GM21723 (cell line): ENCODE data around the gene FOXA1.
"Not testable (repeated sequence)": the region's sequence is repeated elsewhere in the genome, so short reads cannot be mapped to it uniquely, and the experiment has no call there.

Experiments
- ATAC-seq: cut with Tn5 transposase; IDR thresholded peaks from one replicate; pipeline ENCODE4 v1.9.1; 2021; ENCODE audit warnings: mild to moderate bottlenecking, moderate library complexity; ENCODE audit not compliant: unreplicated experiment

Gene FOXA1

DNA sequence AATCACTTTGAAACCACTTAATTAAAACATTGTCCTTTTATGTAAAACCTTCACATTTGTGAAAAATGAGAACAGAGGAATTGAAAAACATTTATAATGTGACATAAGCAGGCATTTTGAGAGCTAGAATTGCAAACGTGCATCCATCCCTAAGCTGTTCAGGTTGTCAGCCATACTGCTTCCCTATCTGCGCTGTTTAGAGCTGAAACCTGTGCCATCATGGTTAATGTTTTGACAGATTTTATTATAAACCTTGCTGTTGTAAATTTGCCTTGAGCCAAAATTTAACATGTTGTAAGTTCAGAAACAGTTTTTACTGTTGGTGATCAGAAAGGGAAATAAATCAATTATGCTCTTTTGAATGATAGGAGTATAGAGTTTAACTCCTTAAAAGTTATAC is 31.9 kb downstream of the FOXA1 start:
- no peak for ATAC-seq

DNA sequence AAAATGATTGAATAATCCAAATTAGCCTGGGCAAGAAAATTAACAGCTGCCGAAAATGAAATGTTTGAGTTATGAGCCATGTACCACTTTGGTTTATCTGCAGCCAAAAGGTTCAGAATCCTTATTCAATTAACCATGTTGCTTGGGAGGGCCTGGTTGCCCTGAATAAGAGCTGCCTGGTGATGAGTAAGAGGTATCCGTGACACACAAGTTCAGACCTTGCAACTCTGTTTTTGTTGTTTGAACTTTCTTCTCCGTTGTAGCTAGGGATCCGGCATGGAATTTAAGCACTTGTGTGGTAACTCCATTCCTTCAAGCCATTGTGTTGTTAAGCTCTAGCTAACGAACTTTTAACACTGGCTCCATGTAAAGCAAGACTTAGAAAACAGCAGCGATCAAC is 35.7 kb downstream of the FOXA1 start:
- no peak for ATAC-seq

DNA sequence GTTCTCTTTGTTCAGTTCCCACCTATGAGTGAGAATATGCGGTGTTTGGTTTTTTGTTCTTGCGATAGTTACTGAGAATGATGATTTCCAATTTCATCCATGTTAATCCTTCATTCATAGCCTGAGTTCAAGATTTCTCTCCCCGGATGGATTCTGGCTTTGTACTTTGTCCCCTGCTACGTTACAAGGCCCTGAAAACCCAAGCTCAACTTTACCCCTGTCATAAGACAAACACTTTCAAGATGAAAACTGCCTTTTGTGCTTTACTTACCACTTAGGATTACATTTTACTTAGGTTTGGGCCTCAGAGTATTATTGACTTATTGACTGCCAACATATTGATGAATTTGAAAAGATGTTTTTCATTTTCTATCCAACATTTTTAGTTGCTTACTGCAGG is 36.3 kb downstream of the FOXA1 start:
- ATAC-seq = no peak

DNA sequence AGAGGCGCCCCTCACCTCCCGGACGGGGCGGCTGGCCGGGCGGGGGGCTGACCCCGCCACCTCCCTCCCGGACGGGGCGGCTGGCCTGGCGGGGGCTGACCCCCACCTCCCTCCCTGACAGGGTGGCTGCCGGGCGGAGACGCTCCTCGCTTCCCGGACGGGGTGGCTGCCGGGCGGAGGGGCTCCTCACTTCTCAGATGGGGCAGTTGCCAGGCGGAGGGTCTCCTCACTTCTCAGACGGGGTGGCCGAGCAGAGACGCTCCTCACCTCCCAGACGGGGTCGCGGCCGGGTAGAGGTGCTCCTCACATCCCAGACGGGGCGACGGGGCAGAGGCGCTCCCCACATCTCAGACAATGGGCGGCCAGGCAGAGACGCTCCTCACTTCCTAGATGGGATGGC is 39.5 kb downstream of the FOXA1 start:
- ATAC-seq = not testable (repeated sequence)

DNA sequence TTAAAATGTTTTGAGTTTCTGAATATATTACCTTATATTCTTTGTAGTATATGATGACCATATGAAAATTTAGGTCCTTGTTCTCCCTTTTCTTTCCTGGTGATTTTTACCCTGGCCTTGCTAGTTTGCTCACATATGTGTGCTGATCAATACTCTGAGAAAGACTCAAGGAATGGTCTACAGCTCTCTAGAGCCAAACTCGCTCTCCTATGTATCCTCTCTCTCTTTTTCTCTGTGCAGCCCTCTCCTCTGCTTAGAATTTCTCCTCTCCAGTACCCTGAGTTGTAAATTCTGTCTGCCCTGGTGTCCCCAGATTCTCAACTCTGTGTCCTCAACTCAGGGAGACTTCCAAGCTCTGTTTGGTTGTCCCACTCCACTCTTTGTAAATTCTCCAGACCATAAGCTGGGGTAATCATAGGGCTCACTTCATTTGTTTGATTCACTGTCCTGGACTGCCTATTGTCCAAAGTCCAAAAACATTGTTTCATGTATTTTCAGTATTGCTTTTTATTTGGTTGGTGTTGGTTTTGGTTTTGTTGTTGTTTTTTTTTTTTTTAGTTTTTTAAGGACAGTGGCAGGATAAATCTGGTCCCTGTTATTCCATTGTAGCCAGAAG is 41.0 kb downstream of the FOXA1 start:
- no peak for ATAC-seq

DNA sequence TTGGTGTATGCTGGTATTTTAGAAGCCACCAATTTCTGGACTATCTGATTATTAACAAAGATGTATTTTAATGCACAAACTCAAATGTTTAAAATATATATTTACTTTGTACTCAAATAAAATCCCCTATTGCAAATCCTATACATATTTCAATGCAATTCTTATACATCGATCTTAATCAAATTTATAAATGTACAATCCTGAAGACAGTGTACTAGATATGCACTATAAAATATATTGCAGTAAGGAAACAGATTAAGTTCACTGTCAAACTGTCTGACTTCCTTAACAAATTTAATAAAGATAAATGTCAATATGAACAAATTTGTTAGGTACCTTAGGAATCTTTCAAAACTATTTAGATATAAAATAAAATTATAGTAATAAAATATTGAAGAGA is 43.9 kb downstream of the FOXA1 start:
- no peak for ATAC-seq

DNA sequence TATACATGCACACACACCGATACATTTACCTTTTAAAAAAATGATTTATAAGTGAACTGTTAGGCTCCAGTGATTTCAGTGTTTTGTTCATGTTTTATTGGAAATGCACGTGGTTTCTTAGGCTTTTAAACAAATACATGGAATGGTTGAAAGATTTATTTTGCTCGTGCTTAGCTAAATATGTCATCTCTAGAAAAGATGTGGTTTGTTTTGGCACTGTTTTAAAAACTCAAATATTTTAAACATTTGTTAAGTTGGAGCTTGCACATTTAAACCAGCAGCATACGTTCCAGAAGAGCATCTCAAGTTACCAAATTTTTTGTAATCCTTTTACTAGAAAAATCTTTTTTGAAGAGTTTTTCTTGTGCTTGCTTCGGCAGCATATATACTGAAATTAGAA is 44.5 kb downstream of the FOXA1 start:
- ATAC-seq = no peak

DNA sequence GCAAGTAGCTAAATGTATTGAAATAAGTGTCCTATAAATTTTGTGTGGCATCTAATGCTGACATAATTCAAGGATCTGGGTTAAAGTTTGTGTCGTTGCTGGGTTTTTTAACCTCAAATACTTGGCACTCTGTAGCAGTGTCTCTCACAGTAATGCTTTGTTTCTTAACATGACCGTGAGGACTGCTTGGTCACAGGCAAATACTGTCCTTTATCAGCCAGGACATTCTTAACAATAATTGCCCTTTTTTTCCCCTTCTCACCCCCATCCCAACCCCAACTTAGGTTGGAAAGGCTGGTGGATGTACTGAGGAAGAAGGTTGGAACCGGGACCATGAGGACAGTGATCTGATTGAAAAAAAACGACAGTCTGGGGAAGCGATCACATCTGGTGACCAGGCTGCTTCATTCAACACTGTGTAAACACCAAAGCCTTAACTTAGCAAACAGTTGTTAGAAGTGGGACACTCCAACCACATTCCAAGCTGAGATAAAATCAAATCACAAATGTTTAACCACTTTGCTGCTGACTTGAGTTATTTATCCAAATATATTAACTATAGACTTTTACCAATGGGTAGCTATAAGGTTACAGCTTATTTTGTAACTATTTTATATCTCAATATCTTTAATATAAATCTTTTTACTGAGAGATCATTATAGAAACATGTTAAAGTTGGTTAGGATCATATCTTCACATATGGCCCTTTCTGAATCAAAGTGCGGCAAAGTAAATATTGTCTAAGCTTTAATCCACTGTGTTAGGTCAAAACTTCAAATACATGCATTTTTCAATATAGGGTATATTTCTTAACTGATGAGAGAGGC is 48.2 kb downstream of the FOXA1 start:
- no peak for ATAC-seq

DNA sequence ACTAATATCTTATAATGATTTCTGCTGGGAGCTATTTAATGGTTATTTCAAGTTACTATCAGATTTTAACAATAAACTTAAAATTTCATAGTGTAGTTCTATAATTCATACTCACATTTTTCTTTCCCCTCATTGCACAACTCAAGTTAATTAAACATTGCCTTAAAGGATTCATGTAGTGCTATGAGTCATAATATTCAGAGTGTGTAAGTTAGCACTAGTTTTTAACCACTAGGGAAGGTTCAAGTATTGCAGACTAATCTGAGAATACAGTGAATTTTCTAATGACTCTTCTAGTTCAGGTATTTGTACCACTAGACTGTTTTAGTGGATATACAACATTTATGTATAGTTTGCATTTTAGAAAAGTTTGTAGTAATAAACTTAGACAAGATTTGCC is 49.9 kb downstream of the FOXA1 start:
- no peak for ATAC-seq

DNA sequence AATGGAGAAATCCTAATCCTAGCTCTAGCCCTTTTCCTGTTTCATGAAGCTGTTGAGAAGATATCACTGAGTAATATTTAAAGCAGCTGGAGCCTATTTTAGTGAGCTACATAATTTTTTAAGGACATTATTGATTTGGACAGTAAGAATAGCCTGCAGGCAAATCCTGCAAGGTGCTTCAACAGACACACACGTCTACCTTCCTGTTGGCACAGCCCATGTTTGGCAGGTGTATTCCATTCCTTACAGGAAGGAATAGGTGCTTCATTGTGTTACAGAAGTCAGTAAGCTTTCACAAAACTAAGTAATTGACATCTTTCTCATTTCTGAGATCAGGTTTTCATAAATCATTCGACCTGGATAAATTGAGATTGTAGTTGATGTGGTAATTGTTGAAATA is 50.6 kb downstream of the FOXA1 start:
- ATAC-seq = no peak

DNA sequence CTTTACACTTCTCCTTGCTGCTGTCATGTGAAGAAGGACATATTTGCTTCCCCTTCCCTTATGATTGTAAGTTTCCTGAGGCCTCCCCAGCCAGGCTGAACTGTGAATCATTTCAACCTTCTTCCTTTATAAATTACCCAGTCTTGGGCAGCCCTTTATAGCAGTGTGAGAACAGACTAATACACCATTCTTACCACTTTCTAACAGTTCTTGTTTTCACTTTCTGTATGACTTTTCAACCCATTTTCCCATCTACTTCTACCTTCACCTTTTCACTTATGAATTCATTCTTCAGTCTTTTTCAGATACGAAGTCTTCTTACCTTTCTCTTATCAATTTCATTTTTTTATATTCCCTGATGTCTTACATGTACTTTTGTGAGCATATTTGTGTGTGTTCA is 55.1 kb downstream of the FOXA1 start:
- ATAC-seq = no peak
